CD4-positive, alpha-beta T cell treated with Interleukin-15 for 4 hours (primary cell): ENCODE measurements around the gene ZNF346.
"Not testable (repeated sequence)": the region's sequence is repeated elsewhere in the genome, so short reads cannot be mapped to it uniquely, and the experiment has no call there.

Experiments used
- DNase-seq: peaks from one replicate; pipeline ENCODE4 v3.0.0-alpha.2; 2020; ENCODE audit warnings: low spot score

The ZNF346 gene

DNA sequence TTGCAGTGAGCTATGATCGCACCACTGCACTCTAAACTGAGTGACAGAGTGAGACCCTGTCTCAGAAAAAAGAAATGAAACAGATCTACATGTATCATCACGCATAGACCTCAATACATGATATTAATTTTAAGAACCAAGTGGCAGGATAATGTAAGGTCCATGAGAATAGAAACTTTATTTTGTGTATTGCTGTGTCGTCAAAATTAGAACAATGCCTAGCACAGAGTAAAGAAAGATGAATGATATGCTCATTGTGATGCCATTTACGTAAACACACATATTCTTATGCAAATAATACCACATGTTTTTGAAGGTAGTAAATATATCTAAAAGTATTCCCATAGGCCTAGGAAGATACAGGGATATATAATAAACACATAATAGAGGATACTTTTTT is 12.3 kb upstream of the ZNF346 start:
- no peak for DNase-seq

DNA sequence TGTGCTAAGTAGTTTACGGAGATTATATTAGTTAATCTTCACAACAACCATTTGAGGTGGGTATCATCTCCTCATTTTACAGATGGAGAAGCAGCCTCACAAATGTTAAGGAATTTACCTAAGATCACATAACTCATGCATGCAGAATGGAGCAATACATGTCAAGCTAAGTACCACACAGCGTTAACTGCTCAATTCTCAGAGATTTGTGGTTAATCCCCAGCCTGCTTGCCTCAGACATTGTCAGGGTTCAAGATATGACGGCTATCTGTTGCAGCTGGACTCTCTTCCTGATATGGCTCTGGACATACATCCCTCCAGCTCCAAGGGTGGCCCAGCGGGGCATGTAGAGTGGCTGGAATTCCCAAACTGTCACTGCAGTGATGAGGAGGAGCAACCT is 7.3 kb upstream of the ZNF346 start:
- no peak for DNase-seq

DNA sequence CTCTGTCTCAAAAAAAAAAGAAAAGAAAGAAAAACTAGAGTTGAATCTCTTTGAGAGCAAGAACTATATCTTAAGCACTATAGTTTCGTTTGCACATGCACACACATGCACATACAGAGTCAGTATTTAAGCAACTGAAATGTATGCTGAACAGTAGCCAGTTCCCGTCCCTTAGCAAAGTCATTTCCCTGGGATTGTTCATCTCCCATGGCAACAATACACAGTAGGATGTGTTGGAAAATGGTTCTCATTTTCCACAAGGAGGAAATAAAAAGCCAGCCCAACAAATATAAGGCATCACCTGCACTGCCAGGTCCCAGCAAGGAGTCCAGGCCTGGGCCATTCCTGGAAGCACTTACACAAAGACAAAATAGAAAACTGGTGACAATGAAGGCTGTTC is 4.2 kb upstream of the ZNF346 start:
- no peak for DNase-seq

DNA sequence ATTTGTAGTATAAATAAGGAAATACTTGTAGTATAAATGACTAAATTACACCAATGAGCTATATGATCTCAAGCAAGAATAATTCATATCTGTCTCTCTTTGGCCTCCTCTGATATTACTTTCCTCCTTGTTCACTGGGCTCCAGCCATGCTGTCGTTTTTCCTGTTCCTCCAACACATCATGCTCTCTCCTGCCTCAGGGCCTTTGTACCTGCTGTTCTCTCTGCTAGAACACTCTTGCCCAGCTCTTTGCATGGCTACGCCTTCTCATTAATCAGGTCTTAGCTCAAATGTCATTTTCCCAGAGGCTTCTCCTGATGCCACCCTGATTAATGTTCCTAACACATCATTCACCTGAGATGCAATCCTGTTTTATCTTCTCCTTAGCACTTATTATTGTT is 2.5 kb upstream of the ZNF346 start:
- DNase-seq: no peak

DNA sequence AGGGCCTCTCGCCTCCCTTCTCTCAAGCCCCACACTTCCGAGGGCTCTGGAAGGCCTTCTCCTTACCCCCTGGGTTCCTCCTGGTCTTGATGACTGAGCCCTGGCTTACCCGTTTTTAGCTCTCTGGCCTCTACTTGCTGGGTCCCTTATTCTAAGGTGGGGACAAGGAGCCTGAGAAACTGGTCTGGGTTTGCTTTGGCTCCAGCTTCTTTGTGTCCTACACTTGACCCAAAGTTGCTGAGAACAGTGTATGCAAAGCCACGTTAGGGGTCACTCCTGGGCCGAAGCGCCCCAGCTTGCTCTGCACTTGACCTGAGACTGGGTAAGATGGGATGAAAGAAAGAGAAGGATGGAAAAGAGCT is 788 bp downstream of the ZNF346 start:
- DNase-seq: no peak

- no peak for DNase-seq
Measured at GRCh38 chr5:177024559-177024958, 2.1 kb downstream of the ZNF346 start.

GRCh38 chr5:177025101-177025601 is 2.7 kb downstream of the ZNF346 start:
- no peak for DNase-seq

DNA sequence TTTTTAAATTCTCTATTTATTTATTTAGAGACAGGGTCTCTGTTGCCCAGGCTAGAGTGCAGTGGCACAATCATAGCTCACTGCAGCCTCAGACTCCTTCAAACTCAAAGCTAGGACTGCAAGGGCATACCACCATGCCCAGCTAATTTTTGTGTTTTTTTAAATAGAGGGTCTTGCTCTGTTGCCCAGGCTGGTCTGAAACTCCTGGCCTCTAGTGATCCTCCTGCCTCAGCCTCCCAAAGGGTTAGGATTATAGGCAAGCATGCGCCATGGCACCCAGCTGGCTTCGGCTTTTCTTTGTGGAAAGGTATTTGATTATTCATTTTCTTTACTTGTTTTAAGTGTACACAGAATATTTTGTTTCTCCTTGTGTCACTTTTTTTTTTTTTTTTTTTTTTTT is 5.2 kb downstream of the ZNF346 start:
- no peak for DNase-seq

- no peak for DNase-seq
Measured at GRCh38 chr5:177029498-177029897, 7.0 kb downstream of the ZNF346 start.

DNA sequence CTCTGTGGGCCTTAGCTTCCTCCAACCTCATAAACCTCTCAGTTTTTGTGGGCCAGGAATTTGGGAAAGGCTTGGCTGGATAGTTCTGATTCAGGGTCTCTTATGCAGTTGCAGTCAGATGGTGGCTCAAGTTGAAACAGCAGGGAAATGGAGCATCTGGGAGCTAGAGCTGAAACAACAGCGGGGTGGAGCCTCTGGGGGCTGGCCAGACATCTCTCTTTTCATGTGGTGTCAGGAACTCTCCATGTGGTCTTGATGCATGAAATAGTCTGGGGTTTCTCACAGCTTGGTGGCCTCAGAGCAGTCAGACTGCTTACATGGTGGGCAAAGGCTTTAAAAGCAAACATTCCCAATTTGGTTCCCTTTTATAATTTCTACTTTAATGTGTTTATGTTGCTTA is 13.5 kb downstream of the ZNF346 start:
- DNase-seq: no peak

GRCh38 chr5:177036443-177036842 is 13.9 kb downstream of the ZNF346 start:
- no peak for DNase-seq

GRCh38 chr5:177036921-177037320 is 14.4 kb downstream of the ZNF346 start:
- DNase-seq: no peak

GRCh38 chr5:177040814-177041420 is 18.4 kb downstream of the ZNF346 start:
- DNase-seq: no peak

- DNase-seq: no peak
Measured at GRCh38 chr5:177041936-177042335, 19.4 kb downstream of the ZNF346 start.

- DNase-seq: no peak
Measured at GRCh38 chr5:177043114-177043513, 20.6 kb downstream of the ZNF346 start.

DNA sequence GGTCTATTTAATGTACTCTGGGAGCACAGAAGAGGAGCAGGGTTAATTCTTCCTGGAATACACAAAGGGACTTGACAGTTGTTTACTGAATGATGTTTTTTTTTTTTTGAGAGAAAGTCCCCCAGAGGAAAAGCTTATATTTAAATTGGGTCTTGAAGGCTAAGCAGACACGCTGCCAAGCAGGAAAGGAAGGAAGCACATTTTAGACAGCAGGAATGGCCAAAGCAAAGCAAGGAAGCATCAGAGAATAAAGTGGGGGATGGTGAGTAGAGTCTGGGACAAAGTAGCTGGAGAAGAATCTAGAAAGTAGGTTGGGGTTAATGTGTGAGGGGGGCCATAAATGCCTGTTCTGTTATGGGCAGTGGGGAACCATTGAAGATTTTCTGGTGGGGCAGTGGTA is 21.5 kb downstream of the ZNF346 start:
- no peak for DNase-seq

DNA sequence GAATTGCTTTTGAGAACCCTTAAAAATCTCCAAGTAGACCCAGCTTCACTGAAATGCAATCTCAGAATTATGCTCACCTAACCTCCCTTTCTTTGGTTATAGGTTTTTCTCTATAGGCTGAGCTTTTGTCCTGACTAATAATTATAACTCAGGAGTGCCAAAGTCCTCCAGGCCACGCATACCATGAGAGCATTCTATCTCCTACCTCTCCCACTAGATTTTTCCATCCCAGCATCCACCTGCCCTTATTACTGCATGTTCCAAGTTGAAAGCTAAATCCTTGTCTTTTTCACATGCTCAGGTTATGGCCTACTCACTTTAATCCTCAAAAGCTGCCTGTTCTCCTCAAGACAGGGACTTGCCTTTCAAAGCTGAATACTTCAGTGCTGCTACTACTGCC is 22.1 kb downstream of the ZNF346 start:
- no peak for DNase-seq

- no peak for DNase-seq
Measured at GRCh38 chr5:177045631-177046030, 23.1 kb downstream of the ZNF346 start.

DNA sequence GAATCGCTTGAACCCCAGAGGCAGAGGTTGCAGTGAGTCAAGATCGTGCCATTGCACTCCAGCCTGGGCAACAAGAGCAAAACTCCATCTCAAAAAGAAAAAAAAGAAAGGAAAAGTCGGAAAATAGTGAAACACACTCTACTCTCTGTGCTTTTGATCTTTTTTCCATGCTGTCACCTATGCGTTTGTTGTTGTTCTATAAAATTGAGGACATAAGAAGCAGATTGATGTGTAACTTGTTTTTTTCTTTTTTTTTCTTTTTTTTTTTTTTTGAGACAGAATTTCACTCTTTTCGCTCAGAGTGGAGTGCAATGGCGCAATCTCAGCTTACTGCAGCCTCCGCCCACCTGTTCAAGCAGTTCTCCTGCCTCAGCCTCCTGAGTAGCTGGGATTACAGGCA is 26.0 kb downstream of the ZNF346 start:
- DNase-seq: not testable (repeated sequence)

DNA sequence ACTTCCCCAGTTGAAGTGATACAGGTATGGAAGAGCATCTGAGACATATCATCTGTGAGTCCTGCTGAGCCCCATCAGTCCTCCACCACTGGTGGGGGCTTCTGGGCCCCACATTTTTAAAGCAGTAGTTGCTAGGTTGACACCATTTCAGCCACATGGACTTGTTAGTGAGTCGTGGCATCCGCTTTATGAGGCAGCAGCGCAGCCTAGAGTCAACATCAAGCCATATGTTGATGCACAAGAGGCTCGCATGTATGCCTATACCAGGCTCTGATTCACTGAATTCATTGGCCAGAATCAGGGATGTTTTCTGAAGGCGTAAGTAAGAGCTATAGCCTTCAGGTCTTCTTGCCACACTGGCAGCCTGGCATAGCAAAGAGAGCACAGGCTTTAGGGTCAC is 26.8 kb downstream of the ZNF346 start:
- no peak for DNase-seq

DNA sequence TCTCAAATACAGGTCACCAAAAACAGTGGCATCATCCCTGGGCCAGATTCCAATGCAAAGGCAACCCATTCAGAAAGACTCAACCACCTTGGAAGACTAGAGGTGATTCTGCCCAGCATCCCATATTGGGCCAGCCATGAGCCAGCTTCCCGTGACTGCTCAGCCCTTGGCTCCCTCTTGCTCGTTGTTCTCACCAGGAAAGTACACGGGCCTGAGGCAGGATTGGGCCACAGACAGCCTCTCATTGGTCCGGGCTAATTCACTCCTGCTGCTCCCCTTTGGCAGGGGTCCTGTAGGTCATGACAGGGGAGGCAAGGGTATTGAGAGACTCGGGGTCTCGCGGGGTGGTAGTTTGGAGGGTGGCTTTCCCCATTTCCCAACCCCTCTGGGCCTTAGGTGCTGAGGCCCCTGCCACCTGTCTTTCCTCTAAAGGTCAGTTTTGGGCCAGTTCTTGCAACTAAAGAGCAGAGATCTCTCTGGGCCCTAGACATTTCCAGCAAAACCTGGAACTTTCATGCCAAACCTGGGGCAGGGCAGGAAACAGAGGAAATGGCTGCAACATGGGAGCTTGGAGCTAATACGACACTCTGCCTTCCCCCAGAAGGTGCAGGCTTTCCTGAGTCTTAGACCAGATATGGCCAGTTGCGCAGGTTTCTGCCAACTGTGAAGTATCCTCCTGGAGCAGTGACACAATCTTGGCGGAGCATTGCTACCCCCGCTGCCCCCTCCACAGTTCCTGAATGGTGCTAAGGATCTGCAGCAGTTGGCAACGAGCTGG is 42.2 kb downstream of the ZNF346 start:
- DNase-seq: no peak

DNA sequence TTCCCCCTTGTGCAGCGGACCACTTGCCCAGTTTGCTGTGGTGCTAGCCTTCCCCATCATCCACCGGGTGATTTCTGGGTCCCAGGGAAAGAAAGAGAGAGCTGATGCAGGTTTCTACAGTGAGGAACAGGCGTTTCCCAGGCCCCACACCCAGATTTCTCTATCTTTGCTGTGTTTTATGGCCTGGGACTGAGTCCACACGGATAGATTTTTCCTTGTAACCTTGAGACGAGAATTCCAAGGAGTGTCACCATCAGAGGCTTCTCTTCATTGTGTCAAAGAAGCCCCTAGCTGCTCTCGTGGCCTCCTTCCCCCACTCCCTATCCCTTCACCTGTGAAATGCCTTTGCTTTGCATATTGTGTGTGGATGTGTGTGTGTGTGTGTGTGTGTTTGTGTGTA is 43.0 kb downstream of the ZNF346 start:
- DNase-seq: no peak

DNA sequence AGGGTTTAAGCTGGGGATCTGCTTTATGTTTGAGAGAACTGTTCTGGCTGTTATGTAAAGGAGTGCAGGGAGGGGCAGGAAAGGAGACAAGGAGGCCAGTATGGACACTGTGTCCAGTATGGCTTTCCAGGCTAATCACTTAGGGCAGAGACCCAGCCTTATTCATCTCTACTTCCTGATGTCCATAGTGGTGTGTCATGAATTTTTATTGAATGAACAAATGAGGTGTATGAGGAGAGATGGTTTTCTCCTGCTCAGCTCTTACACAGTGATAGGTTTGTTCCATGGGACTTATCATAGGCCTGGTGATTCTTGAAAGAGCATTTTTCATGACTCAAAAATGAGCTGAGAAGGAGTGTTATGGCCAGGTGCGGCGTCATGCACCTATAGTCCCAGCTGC is 43.7 kb downstream of the ZNF346 start:
- no peak for DNase-seq

DNA sequence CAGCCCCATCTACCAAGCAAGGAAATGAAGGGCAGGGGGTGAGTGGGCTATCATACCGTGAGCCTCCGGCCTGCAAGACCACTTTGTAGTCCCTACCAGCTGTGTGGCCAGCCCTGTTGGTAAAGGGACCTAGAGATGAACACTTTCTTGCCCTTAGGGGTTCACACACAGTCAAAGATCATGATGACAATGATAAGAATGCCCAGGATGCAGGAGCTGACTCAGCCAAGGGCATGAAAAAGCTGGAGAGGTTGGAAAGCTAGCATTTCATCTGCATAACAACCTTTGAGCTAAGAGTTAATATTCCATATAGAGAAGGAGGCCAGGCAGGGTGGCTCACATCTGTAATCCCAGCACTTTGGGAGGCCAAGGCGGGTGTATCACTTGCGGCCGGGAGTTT is 45.0 kb downstream of the ZNF346 start:
- no peak for DNase-seq
